GM18508 (cell line): ENCODE results near the gene SMARCA5.

Source experiments
- ATAC-seq: cut with Tn5 transposase; IDR thresholded peaks from one replicate; pipeline ENCODE4 v1.9.1; 2021; ENCODE audit warnings: moderate number of reproducible peaks; ENCODE audit not compliant: insufficient read depth, unreplicated experiment

The SMARCA5 gene

DNA sequence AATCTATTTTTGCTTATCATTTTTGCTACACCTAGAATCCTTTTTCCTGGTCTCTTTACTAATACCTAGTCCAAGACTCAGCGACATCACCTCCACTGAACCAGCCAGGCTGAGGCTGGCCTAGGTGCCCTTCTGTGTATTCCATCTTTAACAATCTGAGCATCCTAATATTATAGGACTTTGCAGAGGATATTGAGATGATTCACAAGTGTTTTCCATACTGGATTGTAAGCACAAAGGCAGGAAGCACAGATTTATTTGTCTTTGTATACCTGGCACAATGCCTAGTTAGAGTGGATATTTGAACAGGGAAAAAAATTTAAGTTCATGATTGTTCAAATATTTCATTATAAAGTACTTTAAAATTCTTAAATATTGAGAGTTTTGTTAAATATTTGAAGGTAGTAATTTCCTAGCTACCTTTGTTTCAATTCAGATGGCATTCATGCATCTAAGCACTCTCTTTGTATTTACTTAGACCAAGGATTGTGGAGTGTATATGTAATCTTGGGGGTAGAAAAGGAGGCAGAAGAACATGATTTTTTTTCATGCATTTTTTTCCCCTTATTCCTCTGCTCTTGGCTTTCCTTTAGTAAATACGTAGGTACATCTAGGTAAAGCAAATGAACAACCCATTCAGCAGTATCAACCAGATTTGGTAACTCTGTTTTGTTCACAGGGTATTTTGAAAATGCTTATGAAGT, 18.4 kb downstream of the SMARCA5 start:
- no peak for ATAC-seq

GRCh38 chr4:143538979-143539669, 25.6 kb downstream of the SMARCA5 start:
- ATAC-seq = peak; percentile 62

DNA sequence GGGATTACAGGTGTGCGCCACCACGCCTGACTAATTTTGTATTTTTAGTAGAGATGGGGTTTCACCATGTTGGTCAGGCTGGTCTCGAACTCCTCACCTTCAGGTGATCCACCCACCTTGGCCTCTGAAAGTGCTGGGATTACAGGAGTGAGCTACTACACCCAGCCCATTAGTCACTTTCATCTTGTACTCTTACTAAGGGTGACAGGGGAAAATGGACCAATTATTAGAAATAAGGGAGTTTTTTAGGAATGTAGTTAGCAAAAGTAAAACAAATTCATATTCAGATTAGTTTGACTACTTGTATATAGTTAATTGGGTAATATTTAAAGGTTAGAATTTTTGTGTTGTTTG, 26.1 kb downstream of the SMARCA5 start:
- no peak for ATAC-seq

GRCh38 chr4:143549928-143550327, 36.4 kb downstream of the SMARCA5 start:
- no peak for ATAC-seq

DNA sequence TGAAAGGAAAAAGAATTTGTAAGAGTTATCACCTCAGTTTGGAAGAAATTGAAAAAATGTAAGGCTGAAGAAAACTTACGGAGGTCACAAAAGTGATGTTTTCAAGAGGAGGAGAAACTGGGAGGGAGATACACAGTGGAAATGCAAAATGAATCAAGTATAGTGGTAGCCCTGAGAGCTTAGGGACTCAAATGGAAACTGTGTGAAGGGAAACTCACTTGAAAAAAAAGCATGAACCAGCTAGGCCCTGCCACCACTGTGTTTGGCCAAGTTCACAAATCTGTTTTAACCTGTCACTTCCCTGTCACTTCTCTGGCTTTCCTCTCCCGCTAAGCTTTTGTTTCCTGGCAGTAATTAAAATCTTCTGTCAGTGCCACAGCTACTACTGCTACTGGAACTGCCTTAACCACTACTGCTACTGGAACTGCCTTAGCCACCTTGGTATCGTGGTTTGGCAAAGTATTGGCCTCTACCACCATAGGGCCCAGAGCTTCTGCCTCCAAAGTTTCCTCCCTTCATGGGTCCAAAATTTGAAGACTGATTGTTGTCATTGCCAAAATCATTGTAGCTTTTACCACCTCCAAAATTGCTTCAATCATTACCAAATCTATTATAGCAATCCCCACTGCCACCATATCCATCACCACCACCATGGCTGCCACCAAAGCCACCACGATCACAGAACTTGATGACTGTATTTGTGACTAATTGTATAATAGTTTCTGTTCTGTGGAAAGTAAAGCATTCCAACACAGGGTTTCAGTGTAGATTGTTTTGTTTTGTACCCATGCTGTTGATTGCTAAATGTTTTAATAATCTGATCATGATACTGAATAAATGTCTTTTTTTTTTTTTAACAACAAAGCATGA, 41.5 kb downstream of the SMARCA5 start:
- ATAC-seq = peak; percentile 61

GRCh38 chr4:143555676-143556075, 42.2 kb downstream of the SMARCA5 start:
- ATAC-seq = no peak

DNA sequence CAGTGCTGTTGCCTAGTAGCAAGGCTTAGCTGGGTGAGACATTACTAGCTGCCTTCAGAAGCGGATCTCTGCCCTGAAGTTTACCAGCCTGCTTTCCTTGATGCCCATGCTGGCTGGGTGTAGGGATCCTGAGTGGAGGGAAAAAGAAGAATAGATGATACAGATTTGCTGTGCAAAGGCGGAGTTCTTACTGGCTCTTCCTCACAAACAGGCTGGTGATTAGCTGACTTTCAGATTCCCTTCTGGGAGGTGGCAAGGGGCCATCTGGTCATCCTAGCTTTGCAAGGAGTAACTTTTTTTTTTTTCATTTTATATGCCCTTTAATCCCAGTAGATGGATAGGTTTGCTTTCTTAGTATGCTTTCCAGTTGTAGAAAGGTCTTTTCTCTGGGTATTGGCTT, 44.8 kb downstream of the SMARCA5 start:
- ATAC-seq = no peak

GRCh38 chr4:143558823-143559756, 45.6 kb downstream of the SMARCA5 start:
- ATAC-seq = peak; percentile 78

- no peak for ATAC-seq
Observed at GRCh38 chr4:143559757-143560147, 46.2 kb downstream of the SMARCA5 start.

- no peak for ATAC-seq
Observed at GRCh38 chr4:143564472-143564871, 51.0 kb downstream of the SMARCA5 start.

GRCh38 chr4:143575331-143575730, 61.8 kb downstream of the SMARCA5 start:
- no peak for ATAC-seq

DNA sequence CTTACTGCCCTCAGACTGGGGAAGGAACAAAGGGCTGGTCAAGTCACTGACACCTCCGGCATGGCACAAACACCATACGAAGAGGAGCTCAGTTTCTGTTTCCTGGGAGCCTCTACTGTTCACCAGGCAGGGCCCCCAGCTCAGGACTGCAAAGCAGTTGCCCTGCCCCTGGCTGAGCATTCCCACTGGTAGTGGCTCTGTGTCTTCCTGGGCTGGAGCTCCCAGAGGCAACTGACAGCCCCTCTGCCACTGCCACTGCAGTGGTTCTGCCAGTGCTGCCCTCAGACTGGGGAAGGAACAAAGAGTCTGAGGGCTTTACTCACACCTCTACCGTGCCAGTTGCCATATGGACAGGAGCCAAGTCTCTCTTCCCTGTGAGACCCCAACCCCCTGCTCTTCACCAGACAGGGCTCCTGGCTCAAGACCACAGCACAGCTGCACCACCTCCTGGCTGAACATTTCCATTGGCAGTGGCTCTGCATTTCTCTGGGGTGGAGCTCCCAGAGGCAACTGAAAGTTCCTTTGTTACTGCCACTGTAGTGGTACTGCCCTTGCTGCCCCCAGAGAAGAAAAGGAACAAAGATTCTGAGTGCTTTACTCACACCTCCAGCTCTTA, 67.9 kb downstream of the SMARCA5 start:
- no peak for ATAC-seq

GRCh38 chr4:143585548-143585947, 72.0 kb downstream of the SMARCA5 start:
- ATAC-seq = no peak

DNA sequence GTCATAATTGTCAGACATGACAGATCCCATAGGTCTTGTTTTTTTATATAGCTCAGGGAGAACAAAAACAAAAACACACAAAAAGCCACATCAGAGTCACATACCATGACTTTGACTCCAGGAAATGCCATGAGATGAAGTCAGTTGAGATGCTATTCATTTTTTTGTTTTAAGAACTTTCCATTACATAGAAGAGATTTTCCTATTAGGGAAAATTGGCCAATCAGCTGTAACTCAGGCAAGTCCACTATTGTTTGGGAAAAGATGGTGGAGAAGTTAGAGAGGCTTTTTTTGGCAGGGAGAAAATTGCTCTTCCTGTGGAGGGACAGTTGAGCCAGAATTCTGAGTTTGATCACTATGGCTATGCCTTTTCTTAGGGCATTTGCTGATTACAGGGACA, 72.6 kb downstream of the SMARCA5 start:
- ATAC-seq = no peak

DNA sequence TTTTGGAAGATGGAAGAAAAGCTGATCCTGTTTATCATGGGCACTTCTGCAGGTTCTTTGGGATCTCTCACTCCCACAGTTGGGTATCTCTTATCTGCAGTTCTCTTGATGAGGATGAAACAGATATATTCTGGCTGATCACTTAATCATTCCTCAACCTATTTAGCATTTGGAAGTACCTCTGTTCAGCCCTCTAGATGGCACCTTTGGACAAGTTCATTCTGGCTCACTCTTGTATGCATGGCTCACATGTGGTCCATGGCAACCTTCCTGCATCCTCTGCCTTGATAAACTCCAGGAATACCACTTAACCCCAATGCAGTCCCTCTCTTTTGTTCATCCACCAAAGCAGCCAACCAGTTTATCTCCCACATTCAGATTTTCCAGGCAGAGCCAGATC, 74.2 kb downstream of the SMARCA5 start:
- no peak for ATAC-seq

GRCh38 chr4:143597276-143597675, 83.8 kb downstream of the SMARCA5 start:
- ATAC-seq = no peak

DNA sequence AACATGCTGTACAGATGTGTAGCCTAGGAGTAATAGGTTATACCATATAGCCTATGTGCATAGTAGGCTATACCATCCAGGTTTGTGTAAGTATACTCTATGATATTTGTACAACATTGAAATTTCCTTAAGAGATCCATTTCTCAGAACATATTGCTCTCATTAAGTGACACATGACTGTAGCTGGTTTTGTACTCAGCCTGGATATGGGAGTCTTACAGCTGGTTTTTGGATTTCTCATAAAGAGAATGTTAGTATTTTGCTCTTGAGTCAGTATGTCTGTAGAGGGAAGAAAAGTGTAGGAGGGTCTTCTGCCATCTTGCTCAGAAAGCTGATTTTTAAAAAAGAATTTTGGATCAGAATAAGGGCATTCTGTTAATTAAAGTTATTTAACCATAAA, 85.3 kb downstream of the SMARCA5 start:
- ATAC-seq = no peak

DNA sequence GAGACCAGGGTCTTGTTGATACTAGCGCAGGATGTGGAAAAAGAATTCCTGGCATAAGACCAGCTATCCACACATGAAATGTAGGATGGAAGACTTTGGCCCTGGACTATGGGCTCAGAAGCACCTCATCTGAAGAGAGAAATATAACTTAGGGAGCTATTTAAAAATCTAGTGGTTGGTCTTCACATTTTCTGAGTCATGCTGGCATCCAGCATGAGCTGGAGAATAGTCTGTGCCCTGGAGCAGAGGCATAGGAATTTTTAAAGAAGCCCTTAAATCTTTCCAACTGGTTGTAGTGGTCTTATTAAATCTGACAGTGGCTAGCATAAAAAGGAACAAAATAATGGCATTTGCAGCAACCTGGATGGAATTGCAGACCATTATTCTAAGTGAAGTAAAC, 86.3 kb downstream of the SMARCA5 start:
- no peak for ATAC-seq

DNA sequence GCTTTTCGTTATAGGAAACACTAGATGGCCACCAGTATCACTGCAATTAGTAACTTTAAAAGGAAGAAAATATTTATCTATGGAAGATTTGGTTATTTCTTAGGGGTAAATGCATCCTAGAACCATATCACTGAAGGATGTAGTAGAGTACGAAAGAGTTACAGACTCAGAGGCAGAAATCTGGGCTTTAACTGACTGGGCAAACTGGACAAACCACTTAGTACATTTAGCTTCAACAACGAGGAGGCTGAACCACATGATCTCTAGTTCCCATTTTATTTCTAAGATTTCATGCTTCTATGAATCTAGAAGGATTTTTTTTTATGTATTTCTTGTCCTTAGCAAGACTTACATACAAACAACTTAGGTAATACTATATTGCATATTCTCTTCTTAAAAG, 93.0 kb downstream of the SMARCA5 start:
- no peak for ATAC-seq
